OCI-LY3 (cell line): ENCODE data around the gene PYM1.
"Not testable (repeated sequence)": the region's sequence is repeated elsewhere in the genome, so short reads cannot be mapped to it uniquely, and the experiment has no call there.

Source experiments
- H2AFZ ChIP-seq: fragments of 200-600, 300-600 bp; shearing (Covaris generic); 2 replicates; pipeline ENCODE4 v1.6.0; 2014; ENCODE audit warnings: antibody characterized with exemption, low read depth, low read length
- H3K27ac ChIP-seq: fragments of 200-600, 300-600 bp; sonication (generic); 2 replicates; pipeline ENCODE4 v1.5.1; 2014; ENCODE audit warnings: mild to moderate bottlenecking, low read length, moderate library complexity, mixed read lengths
- H3K27me3 ChIP-seq: fragments of 200-600, 300-600 bp; sonication (generic); 2 replicates; pipeline ENCODE4 v1.6.1; 2014; ENCODE audit warnings: low read depth, low read length, mixed read lengths
- H3K36me3 ChIP-seq: fragments of 200-600, 300-600 bp; sonication (generic); replicated peaks from 2 replicates; pipeline ENCODE3; 2014; ENCODE audit warnings: low read depth, low read length, mixed read lengths
- H3K4me1 ChIP-seq: fragments of 300-600, 200-600 bp; sonication (generic); 2 replicates; pipeline ENCODE4 v1.6.1; 2014; ENCODE audit warnings: low read length, mixed read lengths
- H3K4me2 ChIP-seq: fragments of 200-600, 300-600 bp; sonication (generic); 2 replicates; pipeline ENCODE4 v1.6.1; 2014; ENCODE audit warnings: low read length, mixed read lengths
- H3K4me3 ChIP-seq: fragments of 300-600, 200-600 bp; sonication (generic); 2 replicates; pipeline ENCODE4 v1.5.1; 2014; ENCODE audit warnings: antibody characterized with exemption, mild to moderate bottlenecking, low read length, moderate library complexity
- H3K79me2 ChIP-seq: fragments of 300-600, 200-600 bp; shearing (Covaris generic); 2 replicates; pipeline ENCODE4 v1.6.1; 2014; ENCODE audit warnings: mild to moderate bottlenecking, low read length, mixed read lengths
- H3K9ac ChIP-seq: fragments of 300-600, 200-600 bp; shearing (Covaris generic); 2 replicates; pipeline ENCODE4 v1.6.0; 2014; ENCODE audit warnings: mild to moderate bottlenecking, low read length, moderate library complexity
- H3K9me3 ChIP-seq: fragments of 200-600, 300-600 bp; shearing (Covaris generic); 2 replicates; pipeline ENCODE4 v1.6.1; 2014; ENCODE audit warnings: low read length, mixed read lengths; ENCODE audit not compliant: insufficient read depth
- H4K20me1 ChIP-seq: fragments of 200-600, 300-600 bp; sonication (generic); 2 replicates; pipeline ENCODE4 v1.6.1; 2016; ENCODE audit warnings: low read length, mixed read lengths; ENCODE audit not compliant: insufficient read depth
- EZH2phosphoT487 ChIP-seq: fragments of 200-600 bp; shearing (Covaris generic); IDR thresholded peaks from 2 replicates; pipeline ENCODE4 v1.6.1; 2018; ENCODE audit warnings: antibody characterized with exemption, mixed run types, low read depth
- TF ChIP-seq, protein P1 (sequence below): fragments of 200-600, 300-600 bp; sonication (generic); IDR thresholded peaks from 2 replicates; pipeline ENCODE4 v1.5.1; 2014; ENCODE audit warnings: antibody characterized with exemption, low read length, low read depth

Gene PYM1

DNA sequence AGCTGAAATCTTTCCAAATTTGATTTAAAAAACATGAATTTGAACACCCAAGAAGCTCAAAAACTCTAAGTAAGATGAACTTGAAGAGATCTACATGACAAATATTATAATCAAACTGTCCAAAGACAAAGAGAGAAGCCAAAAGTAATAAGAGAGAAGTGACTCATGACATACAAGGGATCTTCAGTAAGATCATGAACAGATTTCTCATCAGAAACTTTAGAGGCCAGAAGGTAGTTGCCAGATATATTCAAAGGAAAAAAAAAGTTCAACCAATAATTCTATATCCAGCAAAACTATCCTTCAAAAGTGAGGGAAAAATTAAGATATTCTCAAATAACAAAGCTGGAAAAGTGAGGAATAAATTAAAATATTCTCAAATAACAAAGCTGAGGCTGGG, 49.9 kb downstream of the PYM1 start:
- H2AFZ ChIP-seq: no peak overlapping the region
- no peak overlapping the region for H3K4me3 ChIP-seq
- no peaks in the 10 kb centered on the region for H3K79me2 ChIP-seq
- H3K4me2 ChIP-seq: no peak overlapping the region
- H3K27me3 ChIP-seq: no peaks in the 10 kb centered on the region
- H4K20me1 ChIP-seq: no peaks in the 10 kb centered on the region
- H3K9ac ChIP-seq: no peak overlapping the region
- H3K4me1 ChIP-seq: no peaks in the 10 kb centered on the region
- no peak for TF ChIP-seq EZH2phosphoT487
- TF ChIP-seq, protein P1, sequence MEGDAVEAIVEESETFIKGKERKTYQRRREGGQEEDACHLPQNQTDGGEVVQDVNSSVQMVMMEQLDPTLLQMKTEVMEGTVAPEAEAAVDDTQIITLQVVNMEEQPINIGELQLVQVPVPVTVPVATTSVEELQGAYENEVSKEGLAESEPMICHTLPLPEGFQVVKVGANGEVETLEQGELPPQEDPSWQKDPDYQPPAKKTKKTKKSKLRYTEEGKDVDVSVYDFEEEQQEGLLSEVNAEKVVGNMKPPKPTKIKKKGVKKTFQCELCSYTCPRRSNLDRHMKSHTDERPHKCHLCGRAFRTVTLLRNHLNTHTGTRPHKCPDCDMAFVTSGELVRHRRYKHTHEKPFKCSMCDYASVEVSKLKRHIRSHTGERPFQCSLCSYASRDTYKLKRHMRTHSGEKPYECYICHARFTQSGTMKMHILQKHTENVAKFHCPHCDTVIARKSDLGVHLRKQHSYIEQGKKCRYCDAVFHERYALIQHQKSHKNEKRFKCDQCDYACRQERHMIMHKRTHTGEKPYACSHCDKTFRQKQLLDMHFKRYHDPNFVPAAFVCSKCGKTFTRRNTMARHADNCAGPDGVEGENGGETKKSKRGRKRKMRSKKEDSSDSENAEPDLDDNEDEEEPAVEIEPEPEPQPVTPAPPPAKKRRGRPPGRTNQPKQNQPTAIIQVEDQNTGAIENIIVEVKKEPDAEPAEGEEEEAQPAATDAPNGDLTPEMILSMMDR: no peak
- H3K36me3 ChIP-seq: no peaks in the 10 kb centered on the region
- H3K9me3 ChIP-seq: peaks cover 6% of the 10 kb centered on the region; the same call in 1 of the 2 replicates
- H3K27ac ChIP-seq: no peak overlapping the region

GRCh38 chr12:55875704-55876467, 51.8 kb downstream of the PYM1 start:
- Histone ChIP-seq H3K4me3 (no peak overlapping the region), H3K27ac (no peak overlapping the region), H3K9me3 (peaks cover 6% of the 10 kb centered on the region; the same call in 1 of the 2 replicates), H3K9ac (no peak overlapping the region), H4K20me1 (no peaks in the 10 kb centered on the region), H3K4me2 (no peak overlapping the region), H3K79me2 (no peaks in the 10 kb centered on the region), H3K27me3 (no peaks in the 10 kb centered on the region), H2AFZ (no peak overlapping the region), H3K36me3 (no peaks in the 10 kb centered on the region), H3K4me1 (no peaks in the 10 kb centered on the region)
- TF ChIP-seq, protein P1: no peak
- TF ChIP-seq EZH2phosphoT487: no peak

- Histone ChIP-seq H3K9ac (no peak overlapping the region), H3K4me3 (no peak overlapping the region), H3K4me1 (no peaks in the 10 kb centered on the region), H4K20me1 (no peaks in the 10 kb centered on the region), H2AFZ (no peak overlapping the region), H3K27me3 (no peaks in the 10 kb centered on the region), H3K36me3 (no peaks in the 10 kb centered on the region), H3K27ac (no peak overlapping the region), H3K79me2 (no peaks in the 10 kb centered on the region), H3K9me3 (peaks cover 6% of the 10 kb centered on the region; the same call in 1 of the 2 replicates), H3K4me2 (no peak overlapping the region)
- no peak for TF ChIP-seq EZH2phosphoT487
- TF ChIP-seq, protein P1: no peak
Observed at GRCh38 chr12:55874443-55874842, 53.3 kb downstream of the PYM1 start.

DNA sequence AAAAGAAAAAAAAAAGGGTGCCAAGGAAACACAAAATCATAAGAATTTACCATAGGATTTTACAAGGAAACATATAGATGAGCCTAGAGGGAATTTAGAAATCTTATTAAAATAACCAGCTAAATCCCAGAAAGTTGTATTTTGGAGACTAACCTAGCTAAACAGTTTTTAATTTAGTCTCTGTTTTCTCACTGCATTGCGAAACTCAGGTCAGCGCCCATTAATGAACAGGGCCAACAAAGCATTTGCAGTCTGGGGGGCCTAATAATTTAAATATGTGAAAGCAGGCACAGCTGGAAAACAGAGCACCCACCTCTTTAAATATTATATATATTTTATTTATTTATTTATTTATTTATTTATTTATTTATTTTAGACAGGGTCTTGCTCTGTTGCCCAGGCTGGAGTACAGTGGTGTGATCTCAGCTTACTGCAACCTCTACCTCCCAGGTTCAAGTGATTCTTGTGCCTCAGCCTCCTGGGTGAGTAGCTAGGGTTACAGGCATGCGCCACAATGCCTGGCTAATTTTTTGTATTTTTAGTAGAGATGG, 61.2 kb downstream of the PYM1 start:
- not testable (repeated sequence) for H3K27ac ChIP-seq, H3K27me3 ChIP-seq, H3K4me3 ChIP-seq, H2AFZ ChIP-seq, H3K4me1 ChIP-seq, H3K4me2 ChIP-seq, H3K36me3 ChIP-seq, H3K79me2 ChIP-seq, H3K9ac ChIP-seq, H4K20me1 ChIP-seq, H3K9me3 ChIP-seq
